Endothelial cell of umbilical vein (primary cell): ENCODE results near the gene MAN1A1. TPM values are rescaled to one million over a fixed set of nuclear protein-coding genes. Genes with fewer than 3 reads are reported as not detected.

Source experiments
- BruUV-seq: library from RNA; stranded (reverse); fragments of 400-500 nt; replicated peaks from 2 replicates; lab custom pipeline; 2021; lab: Mats Ljungman, UMichigan
- CTCF ChIA-PET: fragments of 300-600, 350-600 bp; sonication (Branson Sonifier 250); formaldehyde crosslinking; loops from one replicate; lab custom pipeline; 2021; ENCODE audit warnings: antibody characterized with exemption, inconsistent platforms; lab: Charles Lee
- POLR2A ChIA-PET: fragments of 300-600, 350-600 bp; sonication (Branson Sonifier 250); formaldehyde crosslinking; loops from one replicate; lab custom pipeline; 2021; ENCODE audit warnings: antibody characterized with exemption, inconsistent platforms; lab: Charles Lee
- DNase-seq: peaks from one replicate; pipeline ENCODE4 v3.0.0-alpha.2; 2011; ENCODE audit warnings: low read depth, low spot score
- FAIRE-seq: peaks from 2 replicates; lab custom pipeline; 2011; peaks lifted over from hg19 to GRCh38; lab: Jason Lieb, UNC
- H2AFZ ChIP-seq: 2 replicates; pipeline ENCODE4 v1.6.0; 2012; ENCODE audit warnings: low read depth, low read length, control low read depth, inconsistent platforms
- H3K27ac ChIP-seq: 2 replicates; pipeline ENCODE4 v1.5.1; 2011; ENCODE audit warnings: low read depth, mild to moderate bottlenecking, control low read depth, low read length, moderate library complexity; ENCODE audit not compliant: insufficient read depth
- H3K27me3 ChIP-seq, 2 experiments: 2 replicates each; pipeline versions ENCODE4 v1.6.0 to v1.6.1; 2011; ENCODE audit warnings: low read length in 2 of 2, mixed read lengths in 1 of 2; ENCODE audit not compliant: control insufficient read depth in 2 of 2, insufficient read depth in 2 of 2
- H3K36me3 ChIP-seq, 2 experiments: 2 replicates in 1 of 2; 3 replicates in 1 of 2; pipeline ENCODE4 v1.5.1; 2011; ENCODE audit warnings: low read length in 2 of 2, mild to moderate bottlenecking in 1 of 2, moderate library complexity in 1 of 2; ENCODE audit not compliant: control insufficient read depth in 2 of 2, insufficient read depth in 2 of 2; ENCODE audit errors: extremely low read depth in 1 of 2
- H3K4me1 ChIP-seq: 3 replicates; pipeline ENCODE4 v1.5.1; 2011; ENCODE audit warnings: mild to moderate bottlenecking, low read length; ENCODE audit not compliant: control insufficient read depth, insufficient read depth; ENCODE audit errors: extremely low read depth
- H3K4me2 ChIP-seq: 2 replicates; pipeline ENCODE4 v1.6.1; 2011; ENCODE audit warnings: low read length, control low read depth, mixed read lengths; ENCODE audit not compliant: insufficient read depth
- H3K4me3 ChIP-seq, 3 experiments: fragments of 200-600 bp in 1 of 3; sonication (generic), shearing (Covaris generic) in 1 of 3; replicated peaks in 1 of 3; 2 replicates each; pipeline ENCODE4 v1.5.1; 2011 to 2016; ENCODE audit warnings: control low read depth in 3 of 3, low read length in 3 of 3, mild to moderate bottlenecking in 2 of 3, inconsistent platforms in 1 of 3, low read depth in 1 of 3, moderate library complexity in 1 of 3; ENCODE audit not compliant: insufficient read depth in 1 of 3
- H3K79me2 ChIP-seq: 2 replicates; pipeline ENCODE4 v1.6.0; 2012; ENCODE audit warnings: low read length, inconsistent platforms; ENCODE audit not compliant: control insufficient read depth, insufficient read depth
- H3K9ac ChIP-seq: replicated peaks from 2 replicates; pipeline ENCODE3; 2011; ENCODE audit warnings: low read length, control low read depth; ENCODE audit not compliant: insufficient read depth; ENCODE audit errors: extremely low read depth
- H3K9me1 ChIP-seq: replicated peaks from 3 replicates; pipeline ENCODE4 v1.6.0; 2011; ENCODE audit warnings: mild to moderate bottlenecking, low read length; ENCODE audit not compliant: control insufficient read depth, insufficient read depth; ENCODE audit errors: extremely low read depth
- H3K9me3 ChIP-seq: replicated peaks from 2 replicates; pipeline ENCODE4 v1.5.1; 2012; ENCODE audit warnings: low read length, inconsistent platforms; ENCODE audit not compliant: control insufficient read depth, insufficient read depth
- H4K20me1 ChIP-seq: replicated peaks from 2 replicates; pipeline ENCODE3; 2011; ENCODE audit warnings: mild to moderate bottlenecking, low read length; ENCODE audit not compliant: control insufficient read depth, insufficient read depth; ENCODE audit errors: extremely low read depth
- EZH2 ChIP-seq: IDR thresholded peaks from 2 replicates; pipeline ENCODE4 v1.6.1; 2012; ENCODE audit warnings: borderline replicate concordance, low read depth, mild to moderate bottlenecking, moderate library complexity, low read length, inconsistent platforms; ENCODE audit not compliant: severe bottlenecking
- GATA2 ChIP-seq: IDR thresholded peaks from 2 replicates; pipeline ENCODE4 v1.7.0; 2011; ENCODE audit warnings: low read depth, mild to moderate bottlenecking, moderate library complexity, mixed read lengths, low read length; ENCODE audit not compliant: insufficient read length, insufficient read depth
- JUN ChIP-seq: IDR thresholded peaks from 2 replicates; pipeline ENCODE4 v1.6.1; 2011; ENCODE audit warnings: borderline replicate concordance, low read depth; ENCODE audit not compliant: insufficient read length, insufficient read depth
- MAX ChIP-seq: IDR thresholded peaks from 2 replicates; pipeline ENCODE4 v1.6.1; 2011; ENCODE audit not compliant: insufficient read depth, insufficient read length
- POLR2A ChIP-seq: IDR thresholded peaks from 2 replicates; pipeline ENCODE4 v1.6.1; 2012; ENCODE audit warnings: low read depth, mild to moderate bottlenecking, control low read depth, low read length
- POLR2AphosphoS5 ChIP-seq: IDR thresholded peaks from 2 replicates; pipeline ENCODE4 v1.6.1; 2012; ENCODE audit warnings: low read depth, mild to moderate bottlenecking, control low read depth, low read length, moderate library complexity; ENCODE audit not compliant: insufficient read depth
- dilution Hi-C: fragments of 300-500 bp; cut with MboI; formaldehyde crosslinking; loops from one replicate; pipeline ENCODE4 v1.15.0; 2019; ENCODE audit warnings: low sequenced_read_pairs; ENCODE audit not compliant: extremely low pct_ligation_motif_present
- intact Hi-C: fragments of 100-400 bp; cut with micrococcal nuclease; formaldehyde crosslinking; loops from one replicate; pipeline ENCODE4 v1.10.0; 2022
- polyA plus RNA-seq, 4 experiments: library from polyadenylated mRNA; depleted of rRNA in 3 of 4; stranded (reverse) in 3 of 4; unstranded in 1 of 4; fragments of >200 nt; gene quantifications; 2 replicates each; pipeline versions ENCODE4 v1.2.1 to v1.2.3, GENCODE V29; 2011 to 2012; ENCODE audit warnings: missing spikeins in 1 of 4
- total RNA-seq: library from RNA; stranded (reverse); gene quantifications from 2 replicates; pipeline ENCODE4 v1.2.3, GENCODE V29; 2021
- TF ChIP-seq, protein P1 (sequence below), 2 donors: IDR thresholded peaks; 1 replicate in 1 of 2; 2 replicates in 1 of 2; pipeline ENCODE4 v1.5.1; 2011; ENCODE audit warnings: low read length in 2 of 2, mild to moderate bottlenecking in 2 of 2, moderate library complexity in 2 of 2, control low read depth in 1 of 2, inconsistent platforms in 1 of 2, low read depth in 1 of 2; ENCODE audit not compliant: insufficient read depth in 1 of 2; ENCODE audit errors: extremely low read depth in 1 of 2

Gene MAN1A1
- total and polyA plus RNA-seq, 2 donors (not counting 3 experiments of a cell fraction or from before 2014, with no cell fraction given), result 3.3 to 12.9 TPM

DNA sequence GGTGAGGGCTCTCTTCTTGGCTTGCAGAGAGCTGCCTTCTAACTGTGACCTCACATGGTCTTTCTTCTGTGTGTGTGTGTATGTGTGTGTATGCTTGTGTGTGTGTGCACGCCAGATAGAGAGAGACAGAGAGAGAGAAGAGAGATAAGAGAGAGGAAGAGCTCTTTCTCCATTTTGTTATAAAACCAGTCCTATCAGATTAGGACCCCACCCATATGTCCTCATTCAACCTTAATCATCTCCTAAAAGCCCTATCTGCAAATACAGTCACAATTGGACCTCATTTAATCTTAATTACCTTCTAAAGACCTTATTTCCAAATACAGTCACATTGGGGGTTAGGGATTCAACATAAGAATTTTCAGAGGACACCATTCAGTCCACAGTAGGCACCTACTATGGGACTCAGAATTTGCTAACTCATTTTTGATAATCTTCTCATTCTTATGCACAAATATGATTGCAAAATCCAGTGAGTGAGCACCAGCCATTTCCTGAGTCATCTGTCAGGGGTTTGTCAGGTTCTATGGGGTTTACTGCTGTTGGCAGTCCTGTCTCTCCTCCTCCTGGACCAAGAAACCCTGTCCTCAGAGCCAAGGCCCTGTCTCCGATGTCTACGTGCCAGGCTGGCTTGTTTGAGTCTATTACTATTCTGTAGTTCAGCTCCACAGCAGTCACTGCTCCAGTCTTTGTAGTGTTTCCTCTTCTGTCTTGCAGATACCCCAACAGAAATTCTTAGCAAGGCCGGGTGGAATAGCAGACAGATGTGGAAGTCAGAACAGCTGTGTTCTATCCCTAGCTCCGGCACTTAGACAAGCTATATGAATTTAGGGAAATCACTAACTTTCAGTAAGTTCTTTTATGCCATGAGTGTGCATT lies 212.1 kb downstream of the MAN1A1 start:
- Histone ChIP-seq H3K4me3 (no peak overlapping the region), H3K9me1 (no peaks in the 10 kb centered on the region), H2AFZ (no peak overlapping the region), H3K9ac (no peak overlapping the region), H3K4me2 (no peak overlapping the region), H3K79me2 (no peaks in the 10 kb centered on the region), H3K27me3 (no peaks in the 10 kb centered on the region), H3K4me1 (no peaks in the 10 kb centered on the region), H3K9me3 (no peaks in the 10 kb centered on the region), H3K27ac (no peak overlapping the region), H3K36me3 (no peaks in the 10 kb centered on the region), H4K20me1 (no peaks in the 10 kb centered on the region)
- DNase-seq (no peak), FAIRE-seq (no peak)
- BruUV-seq, result no TSS peak
- TF ChIP-seq JUN (no peak), EZH2 (no peak), POLR2AphosphoS5 (no peak), POLR2A (no peak), MAX (no peak), GATA2 (no peak)
- TF ChIP-seq, protein P1, sequence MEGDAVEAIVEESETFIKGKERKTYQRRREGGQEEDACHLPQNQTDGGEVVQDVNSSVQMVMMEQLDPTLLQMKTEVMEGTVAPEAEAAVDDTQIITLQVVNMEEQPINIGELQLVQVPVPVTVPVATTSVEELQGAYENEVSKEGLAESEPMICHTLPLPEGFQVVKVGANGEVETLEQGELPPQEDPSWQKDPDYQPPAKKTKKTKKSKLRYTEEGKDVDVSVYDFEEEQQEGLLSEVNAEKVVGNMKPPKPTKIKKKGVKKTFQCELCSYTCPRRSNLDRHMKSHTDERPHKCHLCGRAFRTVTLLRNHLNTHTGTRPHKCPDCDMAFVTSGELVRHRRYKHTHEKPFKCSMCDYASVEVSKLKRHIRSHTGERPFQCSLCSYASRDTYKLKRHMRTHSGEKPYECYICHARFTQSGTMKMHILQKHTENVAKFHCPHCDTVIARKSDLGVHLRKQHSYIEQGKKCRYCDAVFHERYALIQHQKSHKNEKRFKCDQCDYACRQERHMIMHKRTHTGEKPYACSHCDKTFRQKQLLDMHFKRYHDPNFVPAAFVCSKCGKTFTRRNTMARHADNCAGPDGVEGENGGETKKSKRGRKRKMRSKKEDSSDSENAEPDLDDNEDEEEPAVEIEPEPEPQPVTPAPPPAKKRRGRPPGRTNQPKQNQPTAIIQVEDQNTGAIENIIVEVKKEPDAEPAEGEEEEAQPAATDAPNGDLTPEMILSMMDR (IDR thresholded peaks at IDR 0.05; ENCODE audit: extremely low read depth in 1 of 2, insufficient read depth in 1 of 2, low read depth in 1 of 2, low read length in 2 of 2), result no peak
- intact Hi-C loops, result no loop called here
- dilution Hi-C loops, result no loop called here
- ChIA-PET POLR2A (interaction anchor here (0.6 kb wide), 1 partner anchor 14 kb away, joined by 4 read pairs; no protein-coding TSS in a partner anchor), CTCF (interaction anchor here (1.2 to 1.7 kb wide), 2 partner anchors 9 to 11 kb away, joined by 3 to 4 read pairs; no protein-coding TSS in a partner anchor)
